ENCODE measurements around the gene SLC36A3. TPM values are rescaled to one million over a fixed set of nuclear protein-coding genes. Genes with fewer than 3 reads are reported as not detected.

Gene SLC36A3
- total and polyA plus RNA-seq, 3 donors from 2014 or later = 4.2 to 21.9 (median 8.3) TPM

- 16 to 46% methylated on average over 8 to 17 of the region's 17 CpGs for WGBS, 2 donors
- Histone ChIP-seq H3K4me3 (peak overlapping the region in 1 of 2 donors; percentile 0), H3K9me3 (no peaks in the 10 kb centered on the region), H3K27me3 (no peaks in the 10 kb centered on the region), H3K36me3 (ENCODE audit: low read depth, missing control alignments) (no peaks in the 10 kb centered on the region), H3K27ac (peak overlapping the region; percentile 34 to 71), H3K4me1 (peaks cover 35% of the 10 kb centered on the region)
- TF ChIP-seq CTCF (IDR thresholded peaks at IDR 0.05) = no peak
- no peak for TF ChIP-seq POLR2A (IDR thresholded peaks at IDR 0.05)
- intact Hi-C loops (cut with DNase I; ENCODE audit: low total_unique reads) = no loop called here
- peak; percentile 82 for DNase-seq
These were observed 68.9 kb downstream of the SLC36A3 start for GRCh38 chr5:151234476-151235238.

GRCh38 chr5:151233616-151234085 lies 69.9 kb downstream of the SLC36A3 start:
- no peak for TF ChIP-seq CTCF (IDR thresholded peaks at IDR 0.05)
- no peak for TF ChIP-seq POLR2A (IDR thresholded peaks at IDR 0.05)
- H3K4me3 ChIP-seq = no peak overlapping the region
- intact Hi-C loops (cut with DNase I; ENCODE audit: low total_unique reads) = no loop called here
- H3K4me1 ChIP-seq = peaks cover 33% of the 10 kb centered on the region
- WGBS, 2 donors = 67 to 83% methylated on average over 8 of the region's 8 CpGs
- DNase-seq = no peak
- no peak overlapping the region for H3K27ac ChIP-seq
- no peaks in the 10 kb centered on the region for H3K9me3 ChIP-seq
- no peaks in the 10 kb centered on the region for H3K36me3 ChIP-seq (ENCODE audit: low read depth, missing control alignments)
- H3K27me3 ChIP-seq = no peaks in the 10 kb centered on the region

- no peak for DNase-seq
- Histone ChIP-seq H3K36me3 (ENCODE audit: low read depth, missing control alignments) (no peaks in the 10 kb centered on the region), H3K9me3 (no peaks in the 10 kb centered on the region), H3K4me3 (no peak overlapping the region), H3K27me3 (no peaks in the 10 kb centered on the region), H3K4me1 (peaks cover 22% of the 10 kb centered on the region), H3K27ac (no peak overlapping the region)
- TF ChIP-seq POLR2A (IDR thresholded peaks at IDR 0.05) (no peak), CTCF (IDR thresholded peaks at IDR 0.05) (no peak)
- intact Hi-C loops (cut with DNase I; ENCODE audit: low total_unique reads) = no loop called here
These were observed 72.2 kb downstream of the SLC36A3 start for GRCh38 chr5:151231359-151231758.

- Histone ChIP-seq H3K27me3 (no peaks in the 10 kb centered on the region), H3K4me1 (peaks cover 18% of the 10 kb centered on the region), H3K4me3 (no peak overlapping the region), H3K9me3 (no peaks in the 10 kb centered on the region), H3K27ac (no peak overlapping the region), H3K36me3 (ENCODE audit: low read depth, missing control alignments) (no peaks in the 10 kb centered on the region)
- TF ChIP-seq CTCF (IDR thresholded peaks at IDR 0.05) = no peak
- no peak for TF ChIP-seq POLR2A (IDR thresholded peaks at IDR 0.05)
- 62 to 63% methylated on average over 6 of the region's 6 CpGs for WGBS, 2 donors
- intact Hi-C loops (cut with DNase I; ENCODE audit: low total_unique reads) = no loop called here
- DNase-seq = no peak
These were observed 73.4 kb downstream of the SLC36A3 start for GRCh38 chr5:151230048-151230680.

All from testis (tissue), 3 donors.